ENCODE results near the gene USH2A.

- no peak for TF ChIP-seq CTCF (IDR thresholded peaks at IDR 0.05)
- no peak for TF ChIP-seq POLR2A (IDR thresholded peaks at IDR 0.05)
Measured at GRCh38 chr1:216183007-216183406, 240.2 kb downstream of the USH2A start.

Measured in adrenal gland (tissue), 5 donors.